ENCODE data around the gene KRTAP16-1.
"Not testable (repeated sequence)": the region's sequence is repeated elsewhere in the genome, so short reads cannot be mapped to it uniquely, and the experiment has no call there.

KRTAP16-1 gene, protein sequence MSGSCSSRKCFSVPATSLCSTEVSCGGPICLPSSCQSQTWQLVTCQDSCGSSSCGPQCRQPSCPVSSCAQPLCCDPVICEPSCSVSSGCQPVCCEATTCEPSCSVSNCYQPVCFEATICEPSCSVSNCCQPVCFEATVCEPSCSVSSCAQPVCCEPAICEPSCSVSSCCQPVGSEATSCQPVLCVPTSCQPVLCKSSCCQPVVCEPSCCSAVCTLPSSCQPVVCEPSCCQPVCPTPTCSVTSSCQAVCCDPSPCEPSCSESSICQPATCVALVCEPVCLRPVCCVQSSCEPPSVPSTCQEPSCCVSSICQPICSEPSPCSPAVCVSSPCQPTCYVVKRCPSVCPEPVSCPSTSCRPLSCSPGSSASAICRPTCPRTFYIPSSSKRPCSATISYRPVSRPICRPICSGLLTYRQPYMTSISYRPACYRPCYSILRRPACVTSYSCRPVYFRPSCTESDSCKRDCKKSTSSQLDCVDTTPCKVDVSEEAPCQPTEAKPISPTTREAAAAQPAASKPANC

DNA sequence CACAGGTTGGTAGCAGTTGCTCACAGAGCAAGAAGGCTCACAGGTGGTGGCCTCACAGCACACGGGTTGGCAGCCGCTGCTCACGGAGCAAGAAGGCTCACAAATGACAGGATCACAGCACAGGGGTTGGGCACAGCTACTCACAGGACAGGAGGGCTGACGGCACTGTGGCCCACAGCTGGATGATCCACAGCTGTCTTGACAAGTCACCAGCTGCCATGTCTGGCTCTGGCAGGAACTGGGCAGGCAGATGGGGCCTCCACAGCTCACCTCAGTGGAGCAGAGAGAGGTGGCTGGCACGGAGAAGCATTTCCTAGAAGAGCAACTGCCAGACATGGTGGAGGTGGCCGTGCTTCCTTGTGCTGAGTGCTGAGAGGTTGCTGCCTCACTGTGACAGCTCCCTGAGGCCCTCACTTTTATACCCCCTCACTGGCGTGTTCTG is at the start of gene KRTAP16-1:
Gene KRTAP16-1 (minus strand): TSS at position 392 of the 442 bp plus-strand sequence. CDS start 56 bp downstream, at position 336.
- no peak for DNase-seq

DNA sequence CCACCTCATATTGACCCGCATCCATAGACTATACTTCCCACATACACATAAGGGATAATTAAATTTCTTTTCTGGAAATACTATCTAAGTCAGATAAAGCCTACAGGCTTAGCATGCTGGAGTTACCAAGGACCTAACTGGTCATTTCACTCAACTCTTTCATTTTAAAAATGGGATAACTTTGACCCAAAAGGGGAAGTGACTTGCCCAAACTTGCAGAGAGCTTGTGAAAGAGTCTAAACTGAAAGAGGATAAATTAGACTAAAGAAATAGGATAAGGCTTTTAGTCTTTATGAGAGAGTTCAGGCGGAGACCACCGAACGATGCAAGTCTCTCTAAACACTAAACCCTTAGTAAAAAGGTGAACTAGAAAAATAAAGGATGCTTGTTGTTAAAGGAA is 45.4 kb upstream of the KRTAP16-1 start:
- DNase-seq = no peak

DNA sequence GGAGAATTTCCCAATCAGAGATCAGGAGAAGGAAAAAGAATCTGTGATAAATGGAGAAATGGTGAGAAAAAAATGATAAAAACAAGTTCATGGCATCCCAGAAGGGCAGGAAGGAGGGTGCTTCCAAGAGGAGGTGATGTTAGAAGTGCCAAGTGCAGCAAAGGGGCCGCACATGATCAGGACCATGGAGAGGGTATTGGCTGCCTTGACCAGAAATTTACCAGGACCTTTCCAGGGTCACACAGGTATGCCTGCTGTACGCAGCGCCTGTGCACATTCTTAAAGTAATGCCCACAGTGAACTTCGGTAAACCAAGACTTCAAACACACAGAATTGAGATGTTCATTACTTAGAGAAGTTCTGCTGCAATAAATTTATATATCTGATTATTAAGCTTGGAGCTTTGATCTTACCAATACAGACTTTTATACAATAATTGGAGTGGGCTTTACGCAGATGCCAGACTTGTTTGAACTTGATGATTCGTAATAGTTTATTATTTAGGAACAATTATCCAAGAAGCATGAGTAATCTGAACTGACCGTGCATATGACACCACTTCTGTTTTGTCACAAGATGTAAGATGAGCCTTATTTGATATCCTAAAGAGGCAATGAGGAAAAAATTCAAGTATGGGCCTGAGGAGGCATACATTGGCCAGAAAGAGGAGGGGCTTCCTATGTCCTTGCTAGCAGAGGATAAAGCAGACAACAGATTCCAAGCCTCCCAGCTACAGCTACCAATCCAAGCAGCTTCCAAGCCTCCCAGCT is 43.7 kb upstream of the KRTAP16-1 start:
- DNase-seq = no peak

DNA sequence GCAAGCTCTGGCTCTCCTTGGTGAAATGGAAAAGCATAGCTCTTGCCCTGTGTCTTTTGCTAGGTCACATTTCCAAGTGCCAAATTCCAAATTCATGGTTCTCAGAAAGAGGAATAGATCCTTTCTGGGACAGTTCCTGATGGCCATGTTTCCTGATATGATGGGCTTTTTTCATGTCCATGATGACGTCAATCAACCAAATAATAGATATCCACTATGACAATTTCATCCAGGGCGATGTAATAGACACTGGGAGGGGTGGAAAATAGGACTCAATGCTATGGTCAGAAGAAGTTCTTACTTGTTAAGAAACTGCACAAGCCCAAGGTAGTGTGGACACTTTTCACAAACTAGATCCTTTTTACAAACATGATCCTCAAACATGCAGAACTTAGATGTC is 42.1 kb upstream of the KRTAP16-1 start:
- no peak for DNase-seq

DNA sequence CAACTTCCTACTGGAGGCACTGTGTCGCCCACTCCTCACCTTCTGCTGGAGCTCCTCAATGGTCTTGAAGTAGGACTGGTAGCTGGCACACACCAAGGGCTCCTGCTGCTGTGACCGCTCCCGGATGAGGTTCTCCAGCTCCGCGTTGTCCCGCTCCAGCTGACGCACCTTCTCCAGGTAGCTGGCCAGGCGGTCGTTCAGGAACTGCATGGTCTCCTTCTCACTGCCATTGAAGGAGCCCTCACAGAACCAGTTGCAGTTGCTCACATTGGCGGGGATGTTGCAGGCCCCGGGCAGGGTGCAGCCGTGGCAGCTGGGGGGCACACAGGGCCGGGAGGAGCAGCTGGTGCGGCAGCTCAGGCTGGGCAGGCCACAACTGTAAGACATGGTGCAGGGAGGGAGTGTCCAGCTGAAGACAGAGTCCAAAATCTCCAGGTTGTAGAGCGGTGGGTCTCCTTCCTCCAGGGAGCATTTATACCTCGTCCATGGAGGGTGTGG is 41.3 kb upstream of the KRTAP16-1 start, which contains the start of gene KRT33A:
Gene KRT33A (minus strand): TSS at position 448 of the 498 bp plus-strand sequence. CDS start 61 bp downstream, at position 387.
- DNase-seq = not testable (repeated sequence)

DNA sequence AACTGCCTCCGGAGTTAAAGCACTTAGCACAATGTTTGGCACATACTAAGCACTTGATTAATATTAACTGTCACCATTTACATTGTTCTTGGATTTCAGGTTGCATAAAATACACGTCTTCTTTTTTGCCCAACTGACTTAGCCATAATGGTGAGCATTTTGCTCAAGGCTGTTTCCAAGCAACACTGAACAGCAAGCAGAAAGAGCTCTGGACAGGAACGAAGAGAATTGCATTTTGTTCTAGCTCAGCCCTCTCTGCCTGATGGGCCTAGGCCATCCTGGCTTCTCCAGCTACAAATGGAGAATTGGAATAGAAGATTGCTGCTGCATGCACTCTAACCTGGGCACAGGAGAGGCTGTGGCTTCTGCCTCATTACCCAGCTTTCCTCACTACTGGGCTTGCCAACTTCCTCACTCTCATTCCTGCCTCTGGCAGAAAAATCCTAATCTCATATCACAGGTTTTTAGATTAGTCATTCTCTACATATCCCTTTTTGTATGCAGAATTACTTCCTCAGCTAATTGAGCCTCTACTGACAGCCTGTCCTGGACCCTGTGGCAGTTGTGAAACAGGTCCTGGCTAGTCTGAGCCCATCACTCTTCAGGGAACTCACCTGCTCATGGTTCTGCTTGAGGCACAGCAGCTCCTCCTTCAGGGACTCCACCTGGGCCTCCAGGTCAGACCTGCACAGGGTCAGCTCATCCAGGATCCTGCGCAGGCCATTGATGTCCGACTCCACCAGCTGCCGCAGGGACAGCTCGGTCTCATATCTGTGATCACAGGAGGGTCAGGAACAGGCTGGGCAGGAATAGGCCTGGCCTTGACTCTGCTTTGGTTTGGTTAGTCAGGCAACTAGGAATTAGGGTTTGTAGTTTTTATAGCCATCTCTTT is 39.0 kb upstream of the KRTAP16-1 start:
- no peak for DNase-seq

DNA sequence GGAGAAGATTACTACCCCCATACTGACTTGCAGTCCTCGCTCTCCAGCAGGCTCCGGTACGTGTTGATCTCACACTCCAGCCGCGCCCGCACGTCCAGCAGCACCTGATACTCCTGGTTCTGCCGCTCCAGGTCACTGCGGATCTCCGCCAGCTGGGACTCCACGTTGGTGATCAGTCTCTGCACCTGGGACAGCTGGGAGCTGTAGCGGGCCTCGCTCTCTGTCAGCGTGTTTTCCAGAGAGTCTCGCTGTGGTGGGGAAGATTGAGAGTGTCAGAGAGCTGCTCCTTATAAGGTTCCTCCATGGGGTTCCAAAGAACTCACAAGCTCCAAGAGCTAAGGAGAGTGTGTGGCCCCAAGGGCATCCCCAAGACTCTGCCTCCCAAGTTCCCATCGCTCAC is 37.3 kb upstream of the KRTAP16-1 start:
- DNase-seq = not testable (repeated sequence)

DNA sequence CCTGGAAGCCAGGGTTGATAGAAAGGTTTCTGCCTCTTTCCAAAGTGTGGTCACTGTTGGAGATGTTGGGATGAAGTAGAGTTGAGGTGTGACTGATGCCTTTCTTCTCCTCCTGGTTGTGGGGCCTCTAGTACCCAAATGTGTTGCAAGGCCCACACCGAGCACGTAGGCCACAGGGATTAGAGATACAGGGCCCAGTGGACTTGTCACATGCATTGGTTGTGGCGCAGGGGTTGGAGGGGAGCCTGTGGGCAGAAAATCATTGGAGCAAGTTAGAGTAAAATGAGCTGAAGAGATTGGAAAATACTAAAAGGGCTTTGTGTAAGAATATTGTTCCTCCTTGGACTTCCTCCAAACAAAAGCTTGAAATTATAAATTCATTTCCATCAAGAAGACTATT is 36.9 kb upstream of the KRTAP16-1 start:
- no peak for DNase-seq

DNA sequence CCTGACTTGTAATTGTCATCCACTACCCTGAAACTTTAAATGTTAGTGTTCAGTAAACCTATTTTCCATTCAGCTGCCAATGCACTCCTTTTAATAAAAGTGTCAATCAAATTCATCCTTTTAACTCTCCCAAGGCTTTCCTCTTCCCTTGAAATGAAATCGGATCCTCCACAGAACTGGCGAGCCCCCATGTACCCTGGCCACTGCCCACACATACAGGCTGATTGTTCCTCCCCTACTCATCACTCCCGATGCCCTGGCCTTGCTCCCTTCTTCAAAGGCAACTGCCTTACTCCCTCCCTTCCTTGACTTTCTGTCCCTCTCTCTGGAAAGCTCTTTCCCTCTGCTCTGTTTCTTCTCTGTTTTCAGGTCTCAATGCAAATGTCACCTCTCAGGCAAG is 33.9 kb upstream of the KRTAP16-1 start:
- no peak for DNase-seq

DNA sequence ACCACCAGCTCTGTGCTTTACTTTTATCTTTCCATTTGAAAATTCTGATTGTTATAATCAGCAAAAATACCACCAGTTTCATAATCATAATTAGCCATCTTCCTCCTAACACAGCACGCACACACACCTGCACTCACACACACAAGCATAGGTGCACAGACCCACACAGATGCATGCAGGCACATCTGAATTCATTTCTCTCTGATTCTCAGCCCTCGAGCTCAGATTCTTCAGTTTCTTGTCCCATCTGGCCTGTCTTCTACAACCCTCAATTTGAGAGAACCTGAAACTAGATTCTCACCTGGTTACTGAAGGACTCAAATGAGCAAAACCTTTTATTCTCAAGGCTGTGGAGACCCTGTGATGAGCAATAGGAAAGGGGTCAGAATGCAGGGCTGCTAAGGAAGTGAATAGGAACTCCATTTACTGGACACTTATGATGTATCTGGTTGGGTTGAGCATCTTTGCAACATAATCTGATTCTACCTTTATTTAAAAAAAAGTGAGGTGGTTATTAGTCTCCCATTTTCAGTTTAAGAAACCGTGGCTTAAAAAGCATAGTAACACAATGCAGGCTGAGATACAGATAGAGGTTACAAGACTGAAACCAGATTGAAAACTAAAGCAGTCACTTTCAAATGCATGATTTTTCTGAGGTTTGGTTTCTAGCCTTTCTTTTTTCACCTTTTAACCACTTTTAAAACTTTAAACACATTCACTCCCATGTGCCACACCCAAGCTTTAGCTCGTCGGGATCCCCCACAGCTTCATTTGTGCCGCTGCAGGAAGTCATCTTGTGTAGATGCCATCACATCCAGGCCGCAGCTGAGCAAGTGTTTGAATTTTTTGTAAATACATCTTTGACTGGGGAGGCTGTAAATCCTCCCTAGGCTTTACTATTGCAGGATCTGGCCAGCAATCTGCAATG is 32.1 kb upstream of the KRTAP16-1 start:
- DNase-seq = peak; percentile 76

DNA sequence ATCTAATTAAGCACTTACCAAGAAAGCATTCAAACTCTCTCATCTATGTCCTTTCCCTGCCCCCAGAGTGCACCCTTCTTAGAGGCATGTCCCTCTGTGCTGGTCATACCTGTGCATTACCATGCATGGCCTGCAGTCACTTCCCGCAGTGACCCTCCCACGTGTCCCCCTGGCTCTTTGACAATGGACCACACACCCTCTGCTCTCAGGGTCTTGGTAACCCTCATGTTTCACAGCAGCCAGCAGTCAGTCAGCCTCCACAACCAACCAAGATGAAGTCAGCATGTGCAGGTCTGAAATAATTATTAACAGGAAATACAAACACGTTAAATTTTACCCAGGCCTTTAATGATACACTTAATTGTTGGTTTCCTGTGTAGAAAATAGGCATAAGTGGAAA is 31.4 kb upstream of the KRTAP16-1 start:
- no peak for DNase-seq

DNA sequence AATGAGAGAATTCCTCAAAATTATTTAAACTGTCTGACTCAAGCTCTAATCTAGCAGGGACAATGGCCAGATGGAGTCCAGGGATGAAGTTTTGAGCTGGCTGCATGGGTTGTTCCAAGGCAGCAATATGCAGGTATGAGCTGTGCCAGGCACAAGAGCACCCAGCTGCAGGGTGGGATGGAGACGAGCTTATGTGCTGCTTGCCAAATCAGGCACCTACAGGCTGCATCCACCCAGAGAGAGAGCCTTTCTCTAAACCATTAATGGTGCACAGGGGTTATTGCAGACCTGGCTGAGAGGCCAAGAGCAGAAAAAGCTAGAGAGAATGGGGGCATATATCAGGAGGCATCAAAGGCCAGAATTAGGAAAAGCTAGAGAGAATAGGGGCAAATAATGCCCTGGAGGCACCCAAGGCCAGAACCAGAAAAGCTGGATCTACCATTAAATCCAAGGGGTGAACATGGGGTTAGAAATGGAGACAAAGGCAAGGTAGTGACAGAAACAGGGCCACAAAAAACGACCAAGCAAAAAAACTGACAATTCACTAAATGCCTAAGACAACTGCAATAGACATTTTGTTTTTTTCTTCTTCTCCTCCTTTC is 30.6 kb upstream of the KRTAP16-1 start:
- no peak for DNase-seq

DNA sequence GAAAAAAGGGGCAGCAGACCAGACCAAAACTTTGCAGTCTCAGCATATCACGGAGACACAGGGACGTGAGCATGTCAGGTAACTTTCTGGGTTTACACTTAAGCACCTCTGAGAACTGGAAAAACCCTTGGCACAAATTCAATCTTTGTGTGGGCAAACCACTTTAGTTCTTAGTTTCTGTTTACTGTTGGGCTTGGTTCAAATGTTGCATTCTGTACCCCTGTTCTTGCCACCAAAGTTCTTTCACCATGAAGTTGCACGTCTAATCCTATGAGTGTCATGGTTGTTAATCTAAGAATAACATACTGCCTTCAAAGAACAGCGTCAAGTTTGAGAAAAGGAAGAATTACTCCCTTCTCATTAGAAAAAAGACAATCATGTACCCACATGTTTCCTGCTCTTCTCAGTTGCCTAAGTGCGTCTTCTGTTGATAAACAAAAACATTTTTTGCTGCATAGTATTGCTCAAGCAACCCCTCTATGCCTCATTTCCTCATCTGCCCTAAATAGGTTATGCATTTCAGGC is 29.9 kb upstream of the KRTAP16-1 start:
- peak; percentile 88 for DNase-seq

DNA sequence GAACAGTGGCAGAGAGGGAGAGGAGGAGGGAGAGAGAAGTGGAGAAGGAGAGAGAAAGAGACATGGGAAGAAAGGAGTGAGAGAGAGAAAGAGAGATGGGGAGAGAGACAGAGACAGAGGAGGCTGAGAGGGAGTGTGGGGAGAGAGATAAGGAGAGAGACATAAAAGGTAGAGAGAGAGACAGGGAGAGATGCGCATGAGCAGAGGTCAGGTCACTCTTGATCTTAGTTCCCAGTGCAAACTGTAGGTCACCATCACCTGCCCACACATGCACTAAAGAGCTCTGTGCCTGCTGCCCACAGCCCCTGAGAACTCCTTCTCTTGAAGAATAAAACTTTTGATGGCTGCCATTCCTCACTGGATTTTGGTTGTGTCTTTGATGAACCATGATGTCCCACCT is 26.6 kb upstream of the KRTAP16-1 start:
- DNase-seq = no peak

DNA sequence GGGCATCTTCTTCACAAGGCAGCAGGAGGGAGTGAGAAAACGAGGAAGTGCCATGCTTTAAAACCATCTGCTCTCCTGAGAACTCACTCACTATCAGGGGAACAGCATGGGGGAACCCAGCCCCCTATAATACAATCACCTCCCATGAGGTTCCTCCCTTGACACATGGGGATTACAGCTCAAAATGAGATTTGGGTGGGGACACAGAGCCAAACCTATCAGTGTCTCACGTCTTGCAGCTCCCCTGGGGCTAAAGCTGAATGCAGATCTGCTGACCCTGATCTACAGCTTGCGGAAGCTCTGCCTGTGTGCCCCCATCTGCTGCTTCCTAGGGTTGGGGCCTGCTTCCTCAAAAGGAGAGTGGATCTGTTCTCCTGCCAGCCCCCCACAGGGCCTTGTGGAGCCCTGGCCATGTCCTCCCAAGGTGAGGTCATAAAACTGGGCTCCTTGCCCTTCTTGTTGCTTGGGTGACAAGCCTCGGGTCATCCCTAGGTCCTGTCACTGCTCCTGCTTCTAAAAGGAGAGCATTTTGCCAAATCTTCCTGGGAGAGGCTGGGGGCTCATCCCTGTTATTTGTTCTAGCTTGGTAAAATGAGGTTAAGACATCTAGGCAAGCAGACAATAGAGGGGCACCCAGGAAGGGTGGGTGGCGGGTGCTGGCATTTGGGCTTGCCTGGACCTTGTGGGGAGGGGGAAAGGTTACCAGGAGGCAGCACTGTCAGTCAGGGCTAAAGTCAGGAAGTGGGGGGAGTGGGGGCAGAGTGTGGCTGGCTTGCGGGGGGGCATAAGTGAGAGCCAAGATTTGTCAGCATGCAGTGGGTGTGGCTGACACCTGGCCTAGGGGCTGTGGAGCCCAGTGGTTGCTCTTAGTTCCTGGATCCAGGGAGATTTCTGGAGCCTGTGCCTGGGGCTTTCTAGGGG is 25.5 kb upstream of the KRTAP16-1 start:
- peak; percentile 26 for DNase-seq

DNA sequence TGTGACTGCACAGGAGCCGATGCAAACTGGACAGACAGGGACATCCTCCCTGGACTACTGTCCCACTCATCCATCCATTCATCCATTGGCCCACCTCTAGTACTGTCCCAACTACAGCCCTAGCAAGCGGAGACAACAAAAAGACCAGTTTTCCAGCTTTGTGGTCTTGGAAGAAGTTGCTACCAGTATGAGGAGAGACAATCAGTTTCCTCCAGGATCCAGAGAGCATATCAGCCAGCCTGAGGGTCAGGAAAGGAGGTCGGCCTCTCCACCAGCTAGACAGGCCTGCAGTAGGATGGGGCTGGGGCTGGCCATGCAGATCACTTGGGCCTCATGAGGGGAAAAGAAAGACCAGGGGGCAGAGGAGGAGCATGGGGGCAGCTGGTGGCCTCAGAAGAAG is 24.7 kb upstream of the KRTAP16-1 start:
- no peak for DNase-seq

DNA sequence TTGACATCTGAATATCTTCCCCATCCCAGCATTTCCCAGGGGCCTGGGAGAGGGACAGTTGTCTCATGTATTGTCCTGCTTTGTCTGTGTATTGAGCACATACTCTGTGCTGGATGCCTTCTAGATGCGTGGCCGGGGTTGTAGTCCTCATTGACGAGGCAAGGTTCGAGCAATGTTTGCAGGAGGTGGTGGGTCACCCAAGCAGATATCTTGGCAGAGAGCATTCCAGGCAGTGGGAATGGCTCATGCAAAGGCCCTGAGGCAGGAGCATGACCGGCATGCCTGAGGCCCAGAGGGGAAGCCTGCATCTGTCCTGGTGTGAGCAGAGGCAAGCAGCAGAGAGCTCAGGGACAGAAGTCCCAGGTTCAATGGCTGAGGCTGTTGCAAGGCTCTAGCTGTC is 24.0 kb upstream of the KRTAP16-1 start:
- no peak for DNase-seq

DNA sequence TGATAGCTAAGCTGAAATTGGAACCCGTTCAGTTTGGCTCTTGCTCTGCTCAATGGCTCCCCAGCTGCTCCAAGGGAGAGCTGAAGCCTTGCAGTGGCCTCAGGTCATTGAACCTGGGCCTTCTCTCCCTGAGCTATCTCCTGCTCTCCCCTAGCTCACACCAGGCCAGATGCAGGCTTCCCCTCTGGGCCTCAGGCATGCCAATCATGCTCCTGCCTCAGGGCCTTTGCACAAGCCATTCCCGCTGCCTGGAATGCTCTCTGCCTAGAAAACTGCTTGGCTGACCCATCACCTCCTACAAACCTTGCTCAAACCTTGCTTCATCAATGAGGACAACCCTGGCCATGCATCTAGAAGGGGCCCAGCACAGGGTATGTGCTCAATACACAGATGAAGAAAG is 23.1 kb upstream of the KRTAP16-1 start:
- DNase-seq = no peak

DNA sequence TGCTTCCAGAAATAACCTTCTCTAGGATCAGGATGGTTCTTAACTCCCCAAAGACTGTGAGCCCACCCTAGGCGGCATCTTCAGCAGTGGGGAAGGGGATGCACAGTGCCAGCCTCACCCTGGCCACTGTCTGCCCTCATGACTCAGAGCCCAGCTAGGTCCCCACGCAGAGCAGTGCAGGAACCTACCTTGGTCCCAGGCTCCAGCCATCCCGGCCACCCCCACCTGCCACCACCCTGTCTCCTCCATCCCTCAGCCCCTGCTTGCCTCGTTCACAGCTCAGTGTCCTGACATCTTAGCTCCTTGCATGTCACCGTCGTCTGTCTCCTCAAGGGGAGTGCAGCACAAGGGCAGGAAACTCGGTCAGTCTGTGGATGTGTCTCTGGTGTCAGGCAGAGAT is 22.5 kb upstream of the KRTAP16-1 start:
- DNase-seq = no peak
